ENCODE results near the gene SEPTIN6.

Gene SEPTIN6

GRCh38 chrX:119682019-119682989, 10.7 kb downstream of the SEPTIN6 start:
- TF ChIP-seq, protein P1, sequence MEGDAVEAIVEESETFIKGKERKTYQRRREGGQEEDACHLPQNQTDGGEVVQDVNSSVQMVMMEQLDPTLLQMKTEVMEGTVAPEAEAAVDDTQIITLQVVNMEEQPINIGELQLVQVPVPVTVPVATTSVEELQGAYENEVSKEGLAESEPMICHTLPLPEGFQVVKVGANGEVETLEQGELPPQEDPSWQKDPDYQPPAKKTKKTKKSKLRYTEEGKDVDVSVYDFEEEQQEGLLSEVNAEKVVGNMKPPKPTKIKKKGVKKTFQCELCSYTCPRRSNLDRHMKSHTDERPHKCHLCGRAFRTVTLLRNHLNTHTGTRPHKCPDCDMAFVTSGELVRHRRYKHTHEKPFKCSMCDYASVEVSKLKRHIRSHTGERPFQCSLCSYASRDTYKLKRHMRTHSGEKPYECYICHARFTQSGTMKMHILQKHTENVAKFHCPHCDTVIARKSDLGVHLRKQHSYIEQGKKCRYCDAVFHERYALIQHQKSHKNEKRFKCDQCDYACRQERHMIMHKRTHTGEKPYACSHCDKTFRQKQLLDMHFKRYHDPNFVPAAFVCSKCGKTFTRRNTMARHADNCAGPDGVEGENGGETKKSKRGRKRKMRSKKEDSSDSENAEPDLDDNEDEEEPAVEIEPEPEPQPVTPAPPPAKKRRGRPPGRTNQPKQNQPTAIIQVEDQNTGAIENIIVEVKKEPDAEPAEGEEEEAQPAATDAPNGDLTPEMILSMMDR (conservative IDR thresholded peaks at IDR 0.05; ENCODE audit: low read depth, low read length): no peak
- no peak overlapping the region for H3K4me3 ChIP-seq (ENCODE audit: low read length)
- DNase-seq (ENCODE audit: low read depth): no peak

GRCh38 chrX:119677654-119677981, 15.3 kb downstream of the SEPTIN6 start:
- TF ChIP-seq, protein P1 (conservative IDR thresholded peaks at IDR 0.05; ENCODE audit: low read depth, low read length): no peak
- no peak for DNase-seq (ENCODE audit: low read depth)
- no peak overlapping the region for H3K4me3 ChIP-seq (ENCODE audit: low read length)

GRCh38 chrX:119676949-119677653, 15.9 kb downstream of the SEPTIN6 start:
- TF ChIP-seq, protein P1 (conservative IDR thresholded peaks at IDR 0.05; ENCODE audit: low read depth, low read length): no peak
- DNase-seq (ENCODE audit: low read depth): no peak
- H3K4me3 ChIP-seq (ENCODE audit: low read length): no peak overlapping the region

DNA sequence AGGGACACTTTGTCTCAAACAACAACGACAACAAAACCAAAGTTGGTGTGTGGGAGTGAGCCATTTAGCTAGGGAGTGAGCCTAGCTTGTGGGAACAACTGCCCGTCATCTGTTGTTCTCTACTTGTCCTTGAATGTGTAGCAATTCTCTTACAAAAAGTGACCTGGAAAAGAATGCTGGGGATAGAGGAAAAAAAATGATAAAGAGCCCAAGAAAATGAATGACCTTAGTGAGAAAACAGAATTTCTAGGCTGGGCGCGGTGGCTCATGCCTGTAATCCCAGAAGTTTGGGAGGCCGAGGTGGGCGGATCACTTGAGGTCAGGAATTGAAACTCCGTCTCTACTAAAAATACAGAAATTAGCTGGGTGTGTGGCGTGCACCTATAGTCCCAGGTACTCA, 19.6 kb downstream of the SEPTIN6 start:
- DNase-seq (ENCODE audit: low read depth): no peak
- TF ChIP-seq, protein P1 (conservative IDR thresholded peaks at IDR 0.05; ENCODE audit: low read depth, low read length): no peak
- H3K4me3 ChIP-seq (ENCODE audit: low read length): no peak overlapping the region

DNA sequence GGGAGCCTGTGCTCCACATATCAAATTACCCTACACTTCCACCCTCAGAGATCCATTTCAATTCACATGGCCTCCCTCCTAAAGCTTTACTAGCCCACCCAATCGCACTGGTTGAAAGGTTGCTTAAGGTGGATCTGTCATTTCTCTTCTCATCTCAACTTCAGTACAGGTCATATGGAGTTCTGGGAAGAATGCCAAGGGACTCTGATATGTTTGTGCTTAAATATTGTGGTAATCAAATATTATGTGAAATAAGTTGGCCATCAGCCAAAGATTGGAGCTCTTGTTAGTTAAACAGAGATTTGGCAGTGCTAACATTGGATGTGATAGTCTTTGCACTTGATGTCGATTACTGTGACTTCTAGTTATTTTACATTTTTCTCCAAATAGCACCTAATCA, 20.5 kb downstream of the SEPTIN6 start:
- peak; percentile 54 for DNase-seq (ENCODE audit: low read depth)
- TF ChIP-seq, protein P1 (conservative IDR thresholded peaks at IDR 0.05; ENCODE audit: low read depth, low read length): no peak
- H3K4me3 ChIP-seq (ENCODE audit: low read length): no peak overlapping the region

DNA sequence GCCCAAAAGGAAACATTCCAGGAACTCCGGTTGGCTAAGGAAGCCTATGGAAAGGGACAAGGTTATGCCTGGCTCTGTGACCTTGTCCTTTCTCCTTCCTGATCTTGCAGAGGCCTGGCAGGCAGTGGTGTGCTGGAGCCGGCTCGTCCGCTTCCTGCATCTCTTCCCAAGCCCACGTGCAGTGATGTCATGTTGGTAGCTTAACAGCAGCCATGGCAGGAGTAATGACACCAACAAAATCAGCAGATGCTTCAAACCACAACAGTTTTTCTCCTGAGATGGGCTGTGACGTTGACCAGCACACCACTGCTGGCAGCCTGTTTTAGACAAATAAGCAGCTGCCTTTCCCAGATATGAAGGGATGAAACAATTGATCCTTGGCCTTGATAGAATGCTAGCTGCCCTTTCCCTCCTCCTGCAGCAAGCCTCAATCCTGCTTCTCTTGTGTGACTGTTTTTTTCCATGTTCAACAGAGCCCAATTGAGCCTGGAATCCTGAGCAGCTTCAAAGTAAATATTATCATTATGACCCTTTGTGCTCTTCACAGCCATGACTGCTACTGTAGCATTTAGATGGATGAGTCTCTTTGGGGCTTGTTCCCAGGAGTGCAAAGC, 23.4 kb downstream of the SEPTIN6 start:
- DNase-seq (ENCODE audit: low read depth): no peak
- TF ChIP-seq, protein P1 (conservative IDR thresholded peaks at IDR 0.05; ENCODE audit: low read depth, low read length): no peak
- H3K4me3 ChIP-seq (ENCODE audit: low read length): no peak overlapping the region
